Bronchial epithelial cell (primary cell): ENCODE results near the gene SSBP3. TPM values are rescaled to one million over a fixed set of nuclear protein-coding genes. Genes with fewer than 3 reads are reported as not detected.

Experiments
- DNase-seq: peaks from one replicate; pipeline ENCODE4 v3.0.0-alpha.2; 2010; ENCODE audit warnings: low read depth
- FAIRE-seq: peaks from 2 replicates; lab custom pipeline; 2011; peaks lifted over from hg19 to GRCh38; lab: Jason Lieb, UNC
- H3K27me3 ChIP-seq: 2 replicates; pipeline ENCODE4 v1.5.1; 2011; ENCODE audit warnings: low read length; ENCODE audit not compliant: control insufficient read depth, insufficient read depth
- H3K36me3 ChIP-seq: 2 replicates; pipeline ENCODE4 v1.5.1; 2011; ENCODE audit warnings: low read length; ENCODE audit not compliant: control insufficient read depth, insufficient read depth
- H3K4me3 ChIP-seq: 2 replicates; pipeline ENCODE4 v1.5.1; 2011; ENCODE audit warnings: mild to moderate bottlenecking, low read depth, low read length, control low read depth
- CTCF ChIP-seq: IDR thresholded peaks from 2 replicates; pipeline ENCODE4 v1.5.1; 2011; ENCODE audit warnings: mild to moderate bottlenecking, moderate library complexity, low read length, control low read depth, inconsistent platforms; ENCODE audit not compliant: insufficient read depth, severe bottlenecking
- total RNA-seq: library from RNA; depleted of rRNA; stranded (reverse); fragments of >200 nt; gene quantifications from 2 replicates; pipeline ENCODE4 v1.2.1, GENCODE V29; 2014

SSBP3 gene
- total RNA-seq, 1 donor from 2014 or later: 3.7 TPM

- Histone ChIP-seq H3K27me3 (no peaks in the 10 kb centered on the region), H3K36me3 (peaks cover 1% of the 10 kb centered on the region), H3K4me3 (no peak overlapping the region)
- DNase-seq (peak; percentile 47), FAIRE-seq (no peak)
- TF ChIP-seq CTCF: no peak
Observed at GRCh38 chr1:54312796-54313316, 93.3 kb downstream of the SSBP3 start.

GRCh38 chr1:54311506-54311905 lies 94.7 kb downstream of the SSBP3 start:
- H3K36me3 ChIP-seq: peaks cover 1% of the 10 kb centered on the region
- DNase-seq (no peak), FAIRE-seq (no peak)
- H3K27me3 ChIP-seq: no peaks in the 10 kb centered on the region
- H3K4me3 ChIP-seq: no peak overlapping the region
- TF ChIP-seq CTCF: no peak

GRCh38 chr1:54310439-54311328 lies 95.5 kb downstream of the SSBP3 start:
- FAIRE-seq (no peak), DNase-seq (no peak)
- H3K4me3 ChIP-seq: no peak overlapping the region
- no peaks in the 10 kb centered on the region for H3K27me3 ChIP-seq
- peak; percentile 38 for TF ChIP-seq CTCF
- peaks cover 1% of the 10 kb centered on the region for H3K36me3 ChIP-seq

GRCh38 chr1:54309631-54310366 lies 96.4 kb downstream of the SSBP3 start:
- TF ChIP-seq CTCF: no peak
- peak; percentile 79 for FAIRE-seq
- Histone ChIP-seq H3K4me3 (no peak overlapping the region), H3K36me3 (peaks cover 1% of the 10 kb centered on the region), H3K27me3 (no peaks in the 10 kb centered on the region)
- DNase-seq: no peak

- FAIRE-seq (no peak), DNase-seq (no peak)
- no peak overlapping the region for H3K4me3 ChIP-seq
- H3K27me3 ChIP-seq: no peaks in the 10 kb centered on the region
- peaks cover 1% of the 10 kb centered on the region for H3K36me3 ChIP-seq
- TF ChIP-seq CTCF: no peak
Observed at GRCh38 chr1:54307305-54307704, 98.9 kb downstream of the SSBP3 start.
